Measurements from ENCODE around the gene ACSM2B.

DNA sequence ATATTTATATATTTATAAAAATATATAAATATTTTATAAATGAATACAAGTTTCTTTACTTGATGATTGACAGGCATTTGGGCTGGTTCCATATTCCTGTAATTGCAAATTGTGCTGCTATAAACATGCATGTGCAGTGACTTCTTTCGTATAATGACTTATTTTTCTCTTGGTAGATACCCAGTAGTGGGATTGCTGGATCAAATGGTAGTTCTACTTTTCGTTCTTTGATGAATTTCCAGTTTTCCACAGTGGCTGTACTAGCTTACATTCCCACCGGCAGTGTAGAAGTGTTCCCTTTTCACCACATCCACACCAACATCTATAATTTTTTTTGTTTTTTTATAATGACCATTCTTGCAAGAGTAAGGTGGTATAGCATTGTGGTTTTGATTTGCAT lies 7.8 kb downstream of the ACSM2B start:
- TF ChIP-seq, protein P1, sequence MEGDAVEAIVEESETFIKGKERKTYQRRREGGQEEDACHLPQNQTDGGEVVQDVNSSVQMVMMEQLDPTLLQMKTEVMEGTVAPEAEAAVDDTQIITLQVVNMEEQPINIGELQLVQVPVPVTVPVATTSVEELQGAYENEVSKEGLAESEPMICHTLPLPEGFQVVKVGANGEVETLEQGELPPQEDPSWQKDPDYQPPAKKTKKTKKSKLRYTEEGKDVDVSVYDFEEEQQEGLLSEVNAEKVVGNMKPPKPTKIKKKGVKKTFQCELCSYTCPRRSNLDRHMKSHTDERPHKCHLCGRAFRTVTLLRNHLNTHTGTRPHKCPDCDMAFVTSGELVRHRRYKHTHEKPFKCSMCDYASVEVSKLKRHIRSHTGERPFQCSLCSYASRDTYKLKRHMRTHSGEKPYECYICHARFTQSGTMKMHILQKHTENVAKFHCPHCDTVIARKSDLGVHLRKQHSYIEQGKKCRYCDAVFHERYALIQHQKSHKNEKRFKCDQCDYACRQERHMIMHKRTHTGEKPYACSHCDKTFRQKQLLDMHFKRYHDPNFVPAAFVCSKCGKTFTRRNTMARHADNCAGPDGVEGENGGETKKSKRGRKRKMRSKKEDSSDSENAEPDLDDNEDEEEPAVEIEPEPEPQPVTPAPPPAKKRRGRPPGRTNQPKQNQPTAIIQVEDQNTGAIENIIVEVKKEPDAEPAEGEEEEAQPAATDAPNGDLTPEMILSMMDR (IDR thresholded peaks at IDR 0.05; ENCODE audit: low read length), result no peak
- TF ChIP-seq EZH2phosphoT487 (IDR thresholded peaks at IDR 0.05; ENCODE audit: low read length) (no peak), EZH2 (optimal IDR thresholded peaks at IDR 0.05; ENCODE audit: low read depth, low read length) (no peak)

Measured in MM.1S (cell line).